A549 (cell line): ENCODE results near the gene MIOX.

Source experiments
- CTCF ChIP-seq: fragments of >200 bp; sonication (Bioruptor Twin); formaldehyde crosslinking; IDR thresholded peaks from 3 replicates; pipeline ENCODE4 v1.5.1; 2016
- EP300 ChIP-seq, 2 experiments: fragments of >200 bp; sonication (Bioruptor Twin); formaldehyde crosslinking; IDR thresholded peaks; 2 replicates in 1 of 2; 3 replicates in 1 of 2; pipeline ENCODE4 v1.6.1; 2016 to 2017
- HOXA7 ChIP-seq: fragments of 250-450 bp; sonication (Bioruptor Pico); IDR thresholded peaks from 2 replicates; pipeline ENCODE4 v1.5.0; 2020; ENCODE audit warnings: mild to moderate bottlenecking, moderate library complexity
- RCOR1 ChIP-seq: fragments of 150-350 bp; IDR thresholded peaks from 2 replicates; pipeline ENCODE4 v1.6.1; 2014; ENCODE audit warnings: antibody characterized with exemption, low read length, low read depth
- USF2 ChIP-seq: fragments of 450-650 bp; IDR thresholded peaks from 2 replicates; pipeline ENCODE4 v1.6.1; 2014; ENCODE audit warnings: antibody characterized with exemption

- TF ChIP-seq RCOR1 = no peak
- no peak for TF ChIP-seq CTCF
- no peak for TF ChIP-seq USF2
- TF ChIP-seq EP300 (IDR thresholded peaks at IDR 0.05) = no peak
- TF ChIP-seq HOXA7 (CRISPR knock-in tag) = no peak
Observed at GRCh38 chr22:50532824-50533796, 46.5 kb downstream of the MIOX start.
